A549 (cell line): ENCODE results near the gene C4orf50.
"Not testable (repeated sequence)": the region's sequence is repeated elsewhere in the genome, so short reads cannot be mapped to it uniquely, and the experiment has no call there.

Experiments
- KDM5A ChIP-seq: fragments of 200-600 bp; sonication (generic); IDR thresholded peaks from 2 replicates; pipeline ENCODE4 v1.6.1; 2016; ENCODE audit warnings: antibody characterized with exemption, mild to moderate bottlenecking
- POLR2A ChIP-seq: IDR thresholded peaks from 2 replicates; pipeline ENCODE4 v1.6.1; 2012; ENCODE audit warnings: mild to moderate bottlenecking, low read length
- REST ChIP-seq: fragments of 200-600 bp; sonication (generic); IDR thresholded peaks from 2 replicates; pipeline ENCODE4 v1.6.1; 2016; ENCODE audit warnings: antibody characterized with exemption, mild to moderate bottlenecking, moderate library complexity
- TF ChIP-seq, protein P1 (sequence below): IDR thresholded peaks from 2 replicates; pipeline ENCODE4 v1.6.1; 2012
- TF ChIP-seq, protein P2 (sequence below): fragments of >200 bp; sonication (Bioruptor Twin); formaldehyde crosslinking; IDR thresholded peaks from 3 replicates; pipeline ENCODE4 v1.5.1; 2016

- TF ChIP-seq POLR2A, REST, KDM5A: not testable (repeated sequence)
- TF ChIP-seq, protein P1, sequence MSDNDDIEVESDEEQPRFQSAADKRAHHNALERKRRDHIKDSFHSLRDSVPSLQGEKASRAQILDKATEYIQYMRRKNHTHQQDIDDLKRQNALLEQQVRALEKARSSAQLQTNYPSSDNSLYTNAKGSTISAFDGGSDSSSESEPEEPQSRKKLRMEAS, result not testable (repeated sequence)
- TF ChIP-seq, protein P2, sequence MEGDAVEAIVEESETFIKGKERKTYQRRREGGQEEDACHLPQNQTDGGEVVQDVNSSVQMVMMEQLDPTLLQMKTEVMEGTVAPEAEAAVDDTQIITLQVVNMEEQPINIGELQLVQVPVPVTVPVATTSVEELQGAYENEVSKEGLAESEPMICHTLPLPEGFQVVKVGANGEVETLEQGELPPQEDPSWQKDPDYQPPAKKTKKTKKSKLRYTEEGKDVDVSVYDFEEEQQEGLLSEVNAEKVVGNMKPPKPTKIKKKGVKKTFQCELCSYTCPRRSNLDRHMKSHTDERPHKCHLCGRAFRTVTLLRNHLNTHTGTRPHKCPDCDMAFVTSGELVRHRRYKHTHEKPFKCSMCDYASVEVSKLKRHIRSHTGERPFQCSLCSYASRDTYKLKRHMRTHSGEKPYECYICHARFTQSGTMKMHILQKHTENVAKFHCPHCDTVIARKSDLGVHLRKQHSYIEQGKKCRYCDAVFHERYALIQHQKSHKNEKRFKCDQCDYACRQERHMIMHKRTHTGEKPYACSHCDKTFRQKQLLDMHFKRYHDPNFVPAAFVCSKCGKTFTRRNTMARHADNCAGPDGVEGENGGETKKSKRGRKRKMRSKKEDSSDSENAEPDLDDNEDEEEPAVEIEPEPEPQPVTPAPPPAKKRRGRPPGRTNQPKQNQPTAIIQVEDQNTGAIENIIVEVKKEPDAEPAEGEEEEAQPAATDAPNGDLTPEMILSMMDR, result not testable (repeated sequence)
Observed at GRCh38 chr4:5856362-5856761, 161.9 kb downstream of the C4orf50 start.
